ENCODE measurements around the gene SCD. TPM values are rescaled to one million over a fixed set of nuclear protein-coding genes. Genes with fewer than 3 reads are reported as not detected.
A peak's percentile ranks its signal among the peaks of the same experiment; 100 is the strongest.

SCD gene
- total and polyA plus RNA-seq, 10 of the 15 experiments (the other 5 are each of a cell fraction or from before 2014, with no cell fraction given), result 68.7 to 279 (median 99.5) TPM

DNA sequence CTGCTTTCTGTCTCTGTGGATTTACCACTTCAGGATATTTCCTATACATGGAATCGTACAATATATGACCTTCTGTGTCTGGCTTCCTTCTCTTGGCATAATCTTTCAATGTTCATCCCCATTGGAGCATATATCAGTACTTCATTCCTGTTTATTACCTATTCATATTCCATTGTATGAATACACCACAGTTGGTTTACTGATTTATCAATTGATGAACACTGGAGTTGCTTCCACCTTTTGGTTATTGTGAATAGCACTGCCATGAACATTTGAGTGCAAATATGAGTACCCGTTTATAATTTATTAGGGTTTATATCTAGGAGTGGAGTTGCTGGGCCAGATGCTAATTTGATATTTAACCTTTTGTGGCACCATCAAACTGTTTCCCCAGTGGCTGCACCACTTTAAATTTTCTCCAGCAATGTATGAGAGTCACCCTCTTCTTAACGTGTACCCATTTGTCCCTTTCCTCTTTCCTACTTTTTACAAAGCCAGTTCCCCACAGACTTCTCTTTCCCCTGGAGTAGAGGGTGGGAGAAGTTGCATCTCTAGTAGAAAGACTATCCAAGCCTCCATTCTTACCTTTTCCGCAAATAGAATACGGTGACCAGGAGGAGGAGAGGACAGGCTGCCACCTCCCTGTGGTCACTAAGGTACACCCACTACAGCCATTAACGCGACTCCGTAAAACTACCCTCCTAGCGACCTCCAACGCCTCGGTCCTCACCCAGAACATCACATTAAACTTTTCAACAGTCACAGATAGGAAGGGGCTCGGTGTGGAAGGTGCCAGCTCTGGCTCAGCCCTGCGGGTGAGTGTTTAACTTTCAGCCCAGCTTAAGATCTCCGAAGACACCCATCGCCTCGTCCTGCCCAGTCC lies 25.6 kb downstream of the SCD start (continued):
- TF ChIP-seq SREBF1 (IDR thresholded peaks at IDR 0.05; ENCODE audit: low read length) (no peak), KAT2A (conservative IDR thresholded peaks at IDR 0.05; ENCODE audit: control insufficient read depth, low read depth, low read length) (no peak), TCF7 (IDR thresholded peaks at IDR 0.05; ENCODE audit: borderline replicate concordance) (no peak), ZNF622 (IDR thresholded peaks at IDR 0.05) (no peak), MTA2 (IDR thresholded peaks at IDR 0.05; ENCODE audit: low read depth) (peak; percentile 33; the same call in 1 of the 2 replicates), STAT3 (IDR thresholded peaks at IDR 0.05; ENCODE audit: low read depth, low read length) (no peak), ZNF384 (IDR thresholded peaks at IDR 0.05; ENCODE audit: borderline replicate concordance, low read depth, low read length) (no peak), CHD2 (IDR thresholded peaks at IDR 0.05; ENCODE audit: borderline replicate concordance, low read depth, low read length) (no peak), RFX5 (IDR thresholded peaks at IDR 0.05; ENCODE audit: low read depth, low read length) (no peak), POU2F2 (IDR thresholded peaks at IDR 0.05; ENCODE audit: borderline replicate concordance, low read depth, low read length) (0 out of 3 replicates have a peak, but pooled peaks have one; percentile 19), JUND (IDR thresholded peaks at IDR 0.05; ENCODE audit: low read depth, low read length) (no peak), RAD51 (IDR thresholded peaks at IDR 0.05) (no peak), TARDBP (IDR thresholded peaks at IDR 0.05; ENCODE audit: borderline replicate concordance) (no peak), RCOR1 (conservative IDR thresholded peaks at IDR 0.05; ENCODE audit: low read depth, low read length) (no peak), NFYB (IDR thresholded peaks at IDR 0.05; ENCODE audit: insufficient read depth, low read depth, low read length) (no peak), CREB1 (IDR thresholded peaks at IDR 0.05; ENCODE audit: low read depth) (no peak), GATAD2B (conservative IDR thresholded peaks at IDR 0.05; ENCODE audit: low read depth) (no peak)
- TF ChIP-seq, protein P1, sequence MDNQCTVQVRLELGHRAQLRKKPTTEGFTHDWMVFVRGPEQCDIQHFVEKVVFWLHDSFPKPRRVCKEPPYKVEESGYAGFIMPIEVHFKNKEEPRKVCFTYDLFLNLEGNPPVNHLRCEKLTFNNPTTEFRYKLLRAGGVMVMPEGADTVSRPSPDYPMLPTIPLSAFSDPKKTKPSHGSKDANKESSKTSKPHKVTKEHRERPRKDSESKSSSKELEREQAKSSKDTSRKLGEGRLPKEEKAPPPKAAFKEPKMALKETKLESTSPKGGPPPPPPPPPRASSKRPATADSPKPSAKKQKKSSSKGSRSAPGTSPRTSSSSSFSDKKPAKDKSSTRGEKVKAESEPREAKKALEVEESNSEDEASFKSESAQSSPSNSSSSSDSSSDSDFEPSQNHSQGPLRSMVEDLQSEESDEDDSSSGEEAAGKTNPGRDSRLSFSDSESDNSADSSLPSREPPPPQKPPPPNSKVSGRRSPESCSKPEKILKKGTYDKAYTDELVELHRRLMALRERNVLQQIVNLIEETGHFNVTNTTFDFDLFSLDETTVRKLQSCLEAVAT (IDR thresholded peaks at IDR 0.05), result peak; percentile 85
- TF ChIP-seq, protein P2, sequence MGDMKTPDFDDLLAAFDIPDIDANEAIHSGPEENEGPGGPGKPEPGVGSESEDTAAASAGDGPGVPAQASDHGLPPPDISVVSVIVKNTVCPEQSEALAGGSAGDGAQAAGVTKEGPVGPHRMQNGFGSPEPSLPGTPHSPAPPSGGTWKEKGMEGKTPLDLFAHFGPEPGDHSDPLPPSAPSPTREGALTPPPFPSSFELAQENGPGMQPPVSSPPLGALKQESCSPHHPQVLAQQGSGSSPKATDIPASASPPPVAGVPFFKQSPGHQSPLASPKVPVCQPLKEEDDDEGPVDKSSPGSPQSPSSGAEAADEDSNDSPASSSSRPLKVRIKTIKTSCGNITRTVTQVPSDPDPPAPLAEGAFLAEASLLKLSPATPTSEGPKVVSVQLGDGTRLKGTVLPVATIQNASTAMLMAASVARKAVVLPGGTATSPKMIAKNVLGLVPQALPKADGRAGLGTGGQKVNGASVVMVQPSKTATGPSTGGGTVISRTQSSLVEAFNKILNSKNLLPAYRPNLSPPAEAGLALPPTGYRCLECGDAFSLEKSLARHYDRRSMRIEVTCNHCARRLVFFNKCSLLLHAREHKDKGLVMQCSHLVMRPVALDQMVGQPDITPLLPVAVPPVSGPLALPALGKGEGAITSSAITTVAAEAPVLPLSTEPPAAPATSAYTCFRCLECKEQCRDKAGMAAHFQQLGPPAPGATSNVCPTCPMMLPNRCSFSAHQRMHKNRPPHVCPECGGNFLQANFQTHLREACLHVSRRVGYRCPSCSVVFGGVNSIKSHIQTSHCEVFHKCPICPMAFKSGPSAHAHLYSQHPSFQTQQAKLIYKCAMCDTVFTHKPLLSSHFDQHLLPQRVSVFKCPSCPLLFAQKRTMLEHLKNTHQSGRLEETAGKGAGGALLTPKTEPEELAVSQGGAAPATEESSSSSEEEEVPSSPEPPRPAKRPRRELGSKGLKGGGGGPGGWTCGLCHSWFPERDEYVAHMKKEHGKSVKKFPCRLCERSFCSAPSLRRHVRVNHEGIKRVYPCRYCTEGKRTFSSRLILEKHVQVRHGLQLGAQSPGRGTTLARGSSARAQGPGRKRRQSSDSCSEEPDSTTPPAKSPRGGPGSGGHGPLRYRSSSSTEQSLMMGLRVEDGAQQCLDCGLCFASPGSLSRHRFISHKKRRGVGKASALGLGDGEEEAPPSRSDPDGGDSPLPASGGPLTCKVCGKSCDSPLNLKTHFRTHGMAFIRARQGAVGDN (IDR thresholded peaks at IDR 0.05), result peak; percentile 48; the same call in 1 of the 2 replicates
- TF ChIP-seq, protein P3, sequence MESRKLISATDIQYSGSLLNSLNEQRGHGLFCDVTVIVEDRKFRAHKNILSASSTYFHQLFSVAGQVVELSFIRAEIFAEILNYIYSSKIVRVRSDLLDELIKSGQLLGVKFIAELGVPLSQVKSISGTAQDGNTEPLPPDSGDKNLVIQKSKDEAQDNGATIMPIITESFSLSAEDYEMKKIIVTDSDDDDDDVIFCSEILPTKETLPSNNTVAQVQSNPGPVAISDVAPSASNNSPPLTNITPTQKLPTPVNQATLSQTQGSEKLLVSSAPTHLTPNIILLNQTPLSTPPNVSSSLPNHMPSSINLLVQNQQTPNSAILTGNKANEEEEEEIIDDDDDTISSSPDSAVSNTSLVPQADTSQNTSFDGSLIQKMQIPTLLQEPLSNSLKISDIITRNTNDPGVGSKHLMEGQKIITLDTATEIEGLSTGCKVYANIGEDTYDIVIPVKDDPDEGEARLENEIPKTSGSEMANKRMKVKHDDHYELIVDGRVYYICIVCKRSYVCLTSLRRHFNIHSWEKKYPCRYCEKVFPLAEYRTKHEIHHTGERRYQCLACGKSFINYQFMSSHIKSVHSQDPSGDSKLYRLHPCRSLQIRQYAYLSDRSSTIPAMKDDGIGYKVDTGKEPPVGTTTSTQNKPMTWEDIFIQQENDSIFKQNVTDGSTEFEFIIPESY (IDR thresholded peaks at IDR 0.05), result no peak
- TF ChIP-seq, protein P4, sequence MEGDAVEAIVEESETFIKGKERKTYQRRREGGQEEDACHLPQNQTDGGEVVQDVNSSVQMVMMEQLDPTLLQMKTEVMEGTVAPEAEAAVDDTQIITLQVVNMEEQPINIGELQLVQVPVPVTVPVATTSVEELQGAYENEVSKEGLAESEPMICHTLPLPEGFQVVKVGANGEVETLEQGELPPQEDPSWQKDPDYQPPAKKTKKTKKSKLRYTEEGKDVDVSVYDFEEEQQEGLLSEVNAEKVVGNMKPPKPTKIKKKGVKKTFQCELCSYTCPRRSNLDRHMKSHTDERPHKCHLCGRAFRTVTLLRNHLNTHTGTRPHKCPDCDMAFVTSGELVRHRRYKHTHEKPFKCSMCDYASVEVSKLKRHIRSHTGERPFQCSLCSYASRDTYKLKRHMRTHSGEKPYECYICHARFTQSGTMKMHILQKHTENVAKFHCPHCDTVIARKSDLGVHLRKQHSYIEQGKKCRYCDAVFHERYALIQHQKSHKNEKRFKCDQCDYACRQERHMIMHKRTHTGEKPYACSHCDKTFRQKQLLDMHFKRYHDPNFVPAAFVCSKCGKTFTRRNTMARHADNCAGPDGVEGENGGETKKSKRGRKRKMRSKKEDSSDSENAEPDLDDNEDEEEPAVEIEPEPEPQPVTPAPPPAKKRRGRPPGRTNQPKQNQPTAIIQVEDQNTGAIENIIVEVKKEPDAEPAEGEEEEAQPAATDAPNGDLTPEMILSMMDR (IDR thresholded peaks at IDR 0.05 in 2 of 3, conservative IDR thresholded peaks at IDR 0.05 in 1 of 3; ENCODE audit: control insufficient read depth in 2 of 3, extremely low read depth in 1 of 3, insufficient read depth in 1 of 3, low read depth in 3 of 3, low read length in 3 of 3), result no peak

Measured in GM12878 (cell line).